HG03066 (cell line): ENCODE data around the gene P2RX2.

Experiments
- ATAC-seq: cut with Tn5 transposase; IDR thresholded peaks from one replicate; pipeline ENCODE4 v1.9.1; 2021; ENCODE audit warnings: low read depth; ENCODE audit not compliant: unreplicated experiment

The P2RX2 gene

DNA sequence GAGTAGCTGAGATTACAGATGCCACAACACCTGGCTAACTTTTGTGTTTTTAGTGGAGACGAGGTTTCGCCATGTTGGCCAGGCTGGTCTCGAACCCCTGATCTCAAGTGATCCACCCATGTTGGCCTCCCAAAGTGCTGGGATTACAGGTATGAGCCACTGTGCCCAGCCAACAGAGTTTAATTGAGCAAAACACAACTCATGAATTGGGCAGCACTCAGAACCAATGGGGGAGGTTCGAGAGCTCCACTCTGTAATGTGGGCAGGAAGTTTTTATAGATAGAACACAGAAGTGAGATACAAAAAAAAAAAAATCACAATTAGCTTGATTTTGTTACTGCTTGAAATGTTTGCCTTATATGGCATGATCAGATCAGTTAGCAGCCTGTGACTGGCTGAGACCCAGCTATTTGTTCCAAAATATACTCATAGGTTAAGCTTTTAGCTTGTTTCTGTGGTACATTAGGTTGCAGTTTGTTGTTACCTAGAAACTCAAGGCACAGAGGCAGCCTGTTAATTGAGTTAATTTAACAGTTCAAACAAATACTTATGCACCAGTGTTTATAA, 1.4 kb upstream of the P2RX2 start:
- no peak for ATAC-seq

DNA sequence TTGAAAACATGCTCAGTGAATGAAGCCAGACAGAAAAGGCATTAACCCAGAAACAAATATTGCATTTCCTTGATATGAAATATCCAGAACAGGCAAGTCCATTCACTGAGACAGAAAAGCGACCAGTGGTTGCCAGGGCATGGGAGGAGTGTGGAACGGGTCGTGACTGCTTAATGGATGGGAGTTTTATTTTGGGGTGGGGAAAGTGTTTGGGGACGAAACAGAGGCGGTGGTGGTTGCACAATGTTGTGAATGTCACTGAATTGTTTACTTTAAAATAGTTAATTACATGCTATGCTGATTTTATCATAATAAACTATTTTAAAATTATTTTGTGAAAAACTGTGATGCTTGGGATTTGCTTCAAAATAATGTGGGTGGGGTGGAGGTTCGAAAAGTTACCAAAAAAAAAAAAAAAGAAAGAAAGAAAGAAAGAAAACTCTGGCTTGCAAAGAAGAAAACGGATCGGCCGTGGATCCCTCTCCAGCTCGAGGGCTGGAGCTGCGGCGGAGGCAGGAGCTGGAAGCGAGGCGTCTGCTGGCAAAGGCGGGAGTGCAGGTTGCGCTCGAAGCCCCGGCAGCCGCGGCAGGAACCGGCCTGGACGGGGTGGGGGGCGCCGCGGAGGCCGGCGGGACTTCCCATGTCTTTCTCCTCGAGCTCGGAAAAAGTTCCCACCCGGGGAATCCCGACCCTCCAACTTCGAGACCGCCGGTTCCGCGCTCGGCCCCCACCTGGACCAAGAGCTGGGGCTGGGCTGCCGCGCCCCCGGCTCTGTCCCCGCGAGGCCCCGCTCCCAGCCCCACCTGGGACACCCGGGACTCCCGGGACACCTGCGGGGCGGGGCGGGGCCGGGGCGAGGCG, 524 bp upstream of the P2RX2 start:
- ATAC-seq = no peak

DNA sequence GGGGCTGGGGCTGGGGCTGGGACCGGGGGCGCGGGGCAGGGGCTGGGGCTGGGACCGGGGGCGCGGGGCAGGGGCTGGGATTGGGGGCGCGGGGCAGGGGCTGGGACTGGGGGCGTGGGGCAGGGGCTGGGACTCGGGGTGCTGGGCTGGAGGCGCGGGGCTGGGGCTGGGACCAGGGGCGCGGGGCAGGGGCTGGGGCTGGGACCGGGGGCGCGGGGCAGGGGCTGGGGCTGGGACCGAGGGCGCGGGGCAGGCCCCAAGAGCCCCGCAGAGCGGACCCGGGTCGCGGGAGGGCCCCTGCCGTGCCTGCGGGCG, 452 bp downstream of the P2RX2 start:
- no peak for ATAC-seq

DNA sequence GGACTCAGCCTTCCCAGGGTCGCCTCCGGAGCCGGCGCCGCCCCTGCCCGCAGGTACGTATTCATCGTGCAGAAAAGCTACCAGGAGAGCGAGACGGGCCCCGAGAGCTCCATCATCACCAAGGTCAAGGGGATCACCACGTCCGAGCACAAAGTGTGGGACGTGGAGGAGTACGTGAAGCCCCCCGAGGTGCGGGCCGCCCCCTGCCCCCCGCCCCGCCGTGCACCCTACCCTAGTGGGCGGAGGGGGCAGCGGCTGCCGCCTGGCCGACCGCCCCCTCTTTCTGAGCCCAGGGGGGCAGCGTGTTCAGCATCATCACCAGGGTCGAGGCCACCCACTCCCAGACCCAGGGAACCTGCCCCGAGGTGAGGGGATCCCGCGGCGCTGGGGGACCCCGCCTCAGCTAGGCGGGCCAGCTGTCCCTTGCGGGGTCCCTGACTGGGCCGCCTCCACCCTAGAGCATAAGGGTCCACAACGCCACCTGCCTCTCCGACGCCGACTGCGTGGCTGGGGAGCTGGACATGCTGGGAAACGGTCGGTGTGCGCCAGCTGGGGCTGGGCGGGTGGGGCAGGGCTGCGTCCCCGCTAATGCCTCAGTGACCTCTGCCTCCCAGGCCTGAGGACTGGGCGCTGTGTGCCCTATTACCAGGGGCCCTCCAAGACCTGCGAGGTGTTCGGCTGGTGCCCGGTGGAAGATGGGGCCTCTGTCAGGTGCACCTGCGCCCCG, 973 bp downstream of the P2RX2 start:
- no peak for ATAC-seq

DNA sequence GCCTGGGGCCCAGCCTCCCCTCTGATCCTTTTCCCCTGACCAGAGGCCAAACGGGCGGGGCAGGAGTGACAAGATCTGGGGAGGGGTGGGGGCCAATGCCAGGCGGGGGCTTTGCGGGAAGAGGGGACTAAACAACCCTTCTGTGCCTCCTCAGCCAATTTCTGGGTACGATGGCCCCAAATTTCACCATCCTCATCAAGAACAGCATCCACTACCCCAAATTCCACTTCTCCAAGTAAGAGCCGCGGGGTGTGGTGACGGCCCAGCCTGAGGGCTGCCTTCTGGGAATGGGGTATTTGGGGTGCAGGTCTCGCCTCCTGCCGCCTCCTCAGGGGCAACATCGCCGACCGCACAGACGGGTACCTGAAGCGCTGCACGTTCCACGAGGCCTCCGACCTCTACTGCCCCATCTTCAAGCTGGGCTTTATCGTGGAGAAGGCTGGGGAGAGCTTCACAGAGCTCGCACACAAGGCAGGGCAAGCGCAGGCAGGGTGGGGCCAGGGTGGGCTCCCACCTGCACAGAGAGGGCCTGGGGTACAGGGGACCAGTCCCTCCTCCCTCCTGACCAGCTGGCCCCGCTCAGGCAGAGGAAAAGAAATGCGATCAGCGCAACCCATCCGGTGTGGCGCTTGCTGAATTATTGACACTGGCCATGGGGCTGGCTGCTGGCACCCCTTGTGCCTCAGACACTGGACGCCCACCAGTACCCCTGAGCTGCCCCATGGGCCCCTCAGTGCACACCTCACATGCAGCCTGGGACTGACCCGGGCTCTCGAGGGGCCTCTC, 1.7 kb downstream of the P2RX2 start:
- no peak for ATAC-seq

DNA sequence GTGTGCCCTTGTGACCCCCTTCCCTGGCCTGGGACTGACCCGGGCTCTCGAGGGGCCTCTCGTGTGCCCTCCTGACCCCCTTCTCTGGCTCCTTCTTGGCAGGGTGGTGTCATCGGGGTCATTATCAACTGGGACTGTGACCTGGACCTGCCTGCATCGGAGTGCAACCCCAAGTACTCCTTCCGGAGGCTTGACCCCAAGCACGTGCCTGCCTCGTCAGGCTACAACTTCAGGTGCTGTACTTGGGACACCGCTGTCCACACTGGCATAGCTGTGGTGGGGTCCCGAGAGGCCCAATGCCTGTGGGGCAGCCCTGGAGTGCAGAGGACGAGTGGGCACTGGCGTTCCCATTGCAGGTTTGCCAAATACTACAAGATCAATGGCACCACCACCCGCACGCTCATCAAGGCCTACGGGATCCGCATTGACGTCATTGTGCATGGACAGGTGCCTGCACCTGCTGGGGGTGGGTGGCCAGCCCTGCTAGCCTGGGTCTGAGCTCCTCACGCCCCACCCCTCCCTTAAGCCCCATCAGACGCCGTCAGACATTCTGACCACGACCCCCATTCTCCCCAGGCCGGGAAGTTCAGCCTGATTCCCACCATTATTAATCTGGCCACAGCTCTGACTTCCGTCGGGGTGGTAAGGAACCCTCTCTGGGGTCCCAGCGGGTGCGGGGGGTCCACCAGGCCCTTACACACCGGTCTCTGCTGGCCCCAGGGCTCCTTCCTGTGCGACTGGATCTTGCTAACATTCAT, 2.5 kb downstream of the P2RX2 start:
- no peak for ATAC-seq

DNA sequence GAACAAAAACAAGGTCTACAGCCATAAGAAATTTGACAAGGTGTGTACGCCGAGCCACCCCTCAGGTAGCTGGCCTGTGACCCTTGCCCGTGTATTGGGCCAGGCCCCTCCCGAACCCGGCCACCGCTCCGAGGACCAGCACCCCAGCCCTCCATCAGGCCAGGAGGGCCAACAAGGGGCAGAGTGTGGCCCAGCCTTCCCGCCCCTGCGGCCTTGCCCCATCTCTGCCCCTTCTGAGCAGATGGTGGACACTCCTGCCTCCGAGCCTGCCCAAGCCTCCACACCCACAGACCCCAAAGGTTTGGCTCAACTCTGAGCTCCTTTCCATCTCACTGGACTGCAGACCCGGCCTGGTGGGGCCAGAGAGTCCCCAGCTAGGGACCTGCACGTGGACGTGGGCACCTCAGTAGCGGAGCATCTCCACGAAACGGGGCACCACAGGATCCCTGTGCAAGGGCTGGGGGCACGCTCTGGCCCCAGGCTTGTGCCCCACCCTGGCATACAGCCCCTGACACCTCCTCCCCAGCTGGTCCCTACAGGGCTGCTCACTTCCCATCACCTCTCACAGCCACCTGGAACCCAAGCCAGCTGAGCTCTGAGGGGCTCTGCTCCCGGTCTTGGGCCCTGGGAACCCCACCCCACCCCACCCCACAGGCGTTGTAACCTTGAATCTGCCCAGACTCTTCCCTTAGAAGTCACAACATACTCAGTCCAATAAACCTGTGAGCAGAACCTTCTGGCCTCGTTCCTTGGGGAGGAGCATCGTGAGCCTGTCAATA, 3.3 kb downstream of the P2RX2 start:
- no peak for ATAC-seq

DNA sequence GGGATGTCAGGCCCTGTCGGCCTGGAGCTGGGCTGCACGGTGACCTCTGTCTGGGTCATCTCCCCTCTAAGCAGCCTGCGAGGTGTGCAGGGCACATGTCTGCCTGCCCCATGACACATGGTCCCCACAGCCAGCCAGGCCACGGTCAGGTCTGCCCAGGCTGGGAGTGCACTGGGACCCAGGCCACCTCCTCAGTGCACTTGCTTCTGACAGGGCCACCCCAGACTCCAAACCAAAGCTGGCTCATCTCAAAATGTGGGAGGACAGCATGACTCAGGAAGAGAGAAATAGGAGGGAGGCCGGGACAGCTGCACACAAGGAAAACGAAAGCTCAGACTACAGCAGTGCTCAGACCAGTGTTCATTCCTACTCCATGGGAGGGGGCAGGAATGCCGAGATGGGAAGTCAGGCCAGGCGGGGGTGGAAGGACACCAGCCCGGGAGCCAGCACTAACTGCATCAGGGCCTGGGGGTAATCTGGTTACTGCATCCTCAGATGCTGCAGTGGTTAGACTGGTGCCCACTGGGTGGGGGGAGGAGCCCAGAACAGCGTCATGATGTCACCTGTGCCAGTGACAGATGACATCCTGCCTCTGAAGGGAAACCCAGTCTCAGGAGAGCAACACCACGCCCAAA, 4.0 kb downstream of the P2RX2 start:
- ATAC-seq = no peak

DNA sequence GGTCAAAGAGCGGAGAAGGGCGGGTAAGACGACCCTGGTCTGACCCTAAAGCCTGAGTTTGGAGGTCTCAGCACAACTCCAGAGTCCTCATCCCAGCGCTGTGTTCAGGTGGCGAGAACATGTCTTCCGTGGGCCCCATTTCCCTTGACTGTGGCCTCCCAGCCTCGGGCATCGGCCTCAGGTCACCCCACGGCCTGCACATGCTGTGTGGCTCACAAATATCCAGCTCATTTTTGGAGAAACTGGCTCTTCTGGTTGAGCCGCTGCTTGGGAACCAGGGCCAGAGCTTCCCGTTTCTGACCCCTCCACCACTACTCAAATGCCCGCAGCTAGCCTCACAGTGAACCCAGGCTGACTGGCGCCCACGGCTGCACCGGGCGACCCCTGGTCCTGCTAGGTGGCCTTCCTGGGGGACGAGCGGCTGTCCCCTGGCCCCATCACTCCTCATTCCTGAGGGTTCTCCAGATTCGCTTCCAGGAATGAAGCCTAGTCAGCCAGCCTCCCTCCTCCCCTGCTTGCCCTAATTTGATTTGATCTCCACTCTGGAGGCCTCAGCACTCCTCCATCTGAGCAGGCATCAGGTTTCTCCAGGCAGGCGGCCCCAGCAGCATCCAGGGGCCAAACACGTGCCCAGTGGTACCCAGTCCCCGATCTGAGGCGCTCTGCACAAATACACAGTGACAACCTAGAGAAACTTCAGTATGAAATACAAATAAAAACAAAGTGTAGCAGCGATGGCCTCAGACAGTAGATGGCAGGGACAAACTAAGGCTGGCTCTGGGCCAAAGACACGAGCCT, 4.7 kb downstream of the P2RX2 start:
- ATAC-seq = no peak

DNA sequence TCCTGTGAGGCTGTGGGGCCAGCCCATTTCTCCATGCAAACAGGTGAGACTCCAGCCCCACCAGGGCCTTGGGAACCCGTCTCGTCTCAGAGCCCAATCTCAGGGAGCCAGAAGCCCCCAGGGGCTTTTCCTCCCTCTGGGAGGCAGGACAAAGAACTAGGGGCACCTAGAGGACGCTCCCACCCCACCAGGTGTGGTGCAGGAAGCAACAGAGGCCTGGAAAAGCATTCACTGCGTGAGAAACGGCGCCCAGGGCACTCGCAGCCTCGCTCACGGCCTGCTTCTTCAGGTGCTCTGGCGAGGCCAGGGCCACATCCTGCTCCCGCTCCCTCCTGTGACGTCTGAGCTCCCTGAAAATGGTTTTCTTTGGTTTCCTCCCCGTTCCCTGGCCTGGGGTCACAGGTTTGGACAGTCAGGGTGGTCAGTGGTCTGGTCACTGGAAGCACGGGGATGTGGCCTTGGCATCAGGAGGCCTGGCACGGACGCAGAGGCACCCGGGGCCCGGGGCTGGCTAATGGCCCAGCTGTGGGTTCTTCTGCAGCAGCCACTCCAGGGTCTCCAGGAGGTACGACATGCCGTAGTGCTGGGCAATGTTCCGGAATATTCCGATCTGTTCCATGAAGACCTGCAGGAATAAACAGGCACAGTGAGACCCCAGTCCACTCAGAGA, 5.7 kb downstream of the P2RX2 start:
- no peak for ATAC-seq

DNA sequence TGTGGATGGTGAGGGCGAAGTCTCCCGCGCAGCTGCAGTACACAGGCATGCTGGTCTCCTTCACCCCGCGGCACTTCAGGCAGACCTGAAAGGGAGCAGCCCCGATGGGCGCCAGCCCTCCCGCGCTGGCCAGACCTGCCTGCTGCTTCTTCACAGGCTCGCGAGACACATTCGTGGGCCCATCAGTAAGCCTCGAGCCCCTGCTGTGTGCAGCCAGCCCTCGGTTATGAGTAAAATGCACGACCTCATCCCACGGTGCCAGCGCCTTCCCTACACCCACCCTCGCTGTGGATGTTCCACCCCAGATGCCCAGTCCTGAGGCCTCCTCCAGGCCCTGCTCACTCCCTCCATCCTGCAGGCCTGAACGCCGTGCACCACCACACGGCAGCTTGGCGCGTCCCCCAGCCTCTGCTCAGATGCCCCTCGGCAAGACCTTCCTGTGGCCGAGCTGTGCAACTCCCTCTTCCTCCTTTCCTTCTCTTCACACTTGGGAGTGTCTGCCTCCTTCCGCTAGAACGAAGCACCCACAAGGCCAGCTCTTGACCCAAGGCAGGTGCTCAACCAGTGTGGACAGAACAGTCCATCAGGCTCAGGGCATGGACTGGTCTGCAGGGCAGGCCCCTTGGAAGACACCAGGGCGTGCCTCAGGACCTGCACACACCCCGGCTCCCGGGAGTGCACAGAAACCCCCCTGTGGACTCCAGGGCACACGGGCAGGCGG, 6.5 kb downstream of the P2RX2 start:
- no peak for ATAC-seq

DNA sequence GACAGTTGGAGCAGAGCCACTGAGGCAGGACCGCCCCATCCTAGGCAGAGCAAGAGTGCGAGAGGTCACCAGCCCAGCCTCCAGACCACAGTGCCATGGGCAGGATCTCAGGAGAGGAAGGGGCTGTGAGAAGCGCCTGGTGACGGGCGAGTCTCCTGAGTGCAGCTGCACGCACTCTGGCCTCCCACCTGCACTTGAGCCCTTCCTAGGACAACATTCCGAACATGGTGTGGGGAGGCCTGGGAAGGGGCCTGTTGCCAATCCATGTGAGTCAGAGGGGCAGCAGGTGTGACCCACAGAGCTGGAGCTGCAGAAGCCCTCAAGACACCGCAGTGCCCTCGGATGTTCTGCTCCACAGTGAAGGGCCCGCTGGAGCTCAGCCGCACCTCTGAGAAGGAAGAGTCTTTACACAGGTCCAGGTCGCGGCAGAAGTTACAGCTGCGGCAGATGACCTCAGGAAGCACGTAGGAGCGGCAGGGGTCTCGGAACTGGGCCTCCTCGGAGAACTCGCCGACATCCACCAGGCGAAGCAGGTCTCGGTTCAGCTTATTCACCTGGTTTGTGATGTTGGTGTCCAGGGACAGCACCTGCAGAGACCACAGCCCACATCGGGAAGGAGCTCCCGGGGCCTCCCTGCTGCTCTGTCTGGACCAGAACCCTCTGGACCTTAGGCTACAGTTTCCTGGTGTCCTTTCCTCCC, 7.3 kb downstream of the P2RX2 start:
- no peak for ATAC-seq

DNA sequence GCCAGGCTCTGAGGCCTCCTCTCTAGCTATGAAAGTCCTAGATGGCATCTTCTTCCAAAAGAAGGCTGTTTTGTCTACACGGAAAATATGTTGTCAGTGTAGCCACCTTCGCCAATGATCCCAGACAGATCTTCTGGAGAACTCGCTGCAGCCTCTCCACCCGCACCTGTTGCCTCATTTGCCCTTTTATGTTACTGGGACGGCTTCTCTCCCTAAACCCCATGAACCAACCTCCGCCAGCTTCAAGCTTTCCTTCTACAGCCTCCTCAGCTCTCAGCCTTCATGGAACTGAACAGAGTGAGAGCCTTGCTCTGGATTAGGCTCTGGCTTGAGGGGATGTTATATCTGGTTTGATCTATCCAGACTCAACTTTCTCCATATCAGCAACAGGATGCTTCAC, 10.8 kb downstream of the P2RX2 start:
- no peak for ATAC-seq

DNA sequence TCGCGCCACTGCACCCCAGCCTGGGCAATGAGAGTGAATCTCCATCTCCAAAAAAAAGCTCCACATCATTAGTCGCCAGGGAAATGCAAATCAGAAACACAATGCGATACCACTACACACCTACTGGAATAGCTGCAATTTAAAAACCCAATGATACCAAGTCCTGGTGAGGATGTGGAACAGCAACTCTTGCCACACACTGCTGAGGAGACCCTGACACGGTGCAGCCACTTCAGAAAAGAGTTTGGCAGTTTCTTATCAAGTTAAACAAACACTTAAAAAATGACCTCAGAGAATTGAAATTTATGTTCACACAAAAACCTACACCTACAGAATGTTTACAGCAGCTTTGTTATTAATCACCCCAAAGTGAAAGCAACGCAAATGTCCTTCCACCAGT, 12.1 kb downstream of the P2RX2 start:
- no peak for ATAC-seq

DNA sequence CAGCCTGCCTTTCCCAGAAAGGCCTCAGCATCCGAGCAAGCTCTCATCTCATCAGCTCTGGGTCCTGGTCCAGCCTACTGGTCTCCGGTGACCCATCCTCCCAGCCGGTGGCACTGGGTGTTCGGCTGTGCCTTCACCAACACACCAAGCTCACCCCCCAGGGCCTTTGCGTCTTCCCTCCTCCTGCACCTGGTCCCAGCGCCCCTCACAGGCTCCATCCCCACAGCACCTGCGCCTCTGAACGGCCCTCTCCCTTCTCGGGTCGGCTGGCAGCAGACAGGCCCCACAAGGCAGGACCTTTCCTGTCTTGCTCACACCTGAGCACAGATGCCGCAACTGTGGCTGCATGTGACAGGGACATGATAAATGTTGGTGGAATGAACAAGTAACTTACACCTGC, 13.1 kb downstream of the P2RX2 start:
- ATAC-seq = no peak

DNA sequence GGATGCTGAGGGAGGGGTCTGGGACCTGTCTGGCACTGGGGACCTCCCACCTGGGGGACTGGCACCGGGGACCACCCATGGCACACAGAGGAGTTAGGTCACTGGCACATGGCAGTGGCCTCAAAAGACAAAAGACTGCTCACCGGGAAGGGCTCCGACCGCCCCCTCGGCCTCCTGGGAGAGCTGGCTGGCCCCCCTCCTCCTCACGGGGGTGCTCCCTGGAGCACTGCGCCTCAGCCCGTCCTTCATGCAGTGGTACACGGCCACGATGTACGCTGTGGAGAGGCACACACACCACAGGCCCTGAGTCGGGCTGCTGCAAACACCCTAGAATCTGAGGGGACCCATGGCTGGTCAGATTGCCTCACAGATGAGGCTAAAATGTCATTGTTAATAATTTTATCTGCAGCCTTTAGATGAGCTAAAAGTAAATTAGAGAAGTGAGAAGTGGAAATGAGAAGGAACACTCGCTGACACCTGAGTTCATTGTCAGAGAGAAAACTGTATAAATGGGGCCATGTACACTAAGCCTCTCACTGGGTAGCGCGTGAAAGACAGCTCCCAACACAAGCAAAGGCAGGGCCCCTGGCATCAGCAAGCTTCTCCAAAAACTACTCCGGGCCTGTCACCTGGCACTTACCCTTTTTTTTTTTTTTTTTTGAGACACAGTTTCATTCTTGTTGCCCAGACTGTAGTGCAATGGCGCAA, 14.1 kb downstream of the P2RX2 start:
- ATAC-seq = no peak
